ENCODE results near the gene TMEM91.

DNA sequence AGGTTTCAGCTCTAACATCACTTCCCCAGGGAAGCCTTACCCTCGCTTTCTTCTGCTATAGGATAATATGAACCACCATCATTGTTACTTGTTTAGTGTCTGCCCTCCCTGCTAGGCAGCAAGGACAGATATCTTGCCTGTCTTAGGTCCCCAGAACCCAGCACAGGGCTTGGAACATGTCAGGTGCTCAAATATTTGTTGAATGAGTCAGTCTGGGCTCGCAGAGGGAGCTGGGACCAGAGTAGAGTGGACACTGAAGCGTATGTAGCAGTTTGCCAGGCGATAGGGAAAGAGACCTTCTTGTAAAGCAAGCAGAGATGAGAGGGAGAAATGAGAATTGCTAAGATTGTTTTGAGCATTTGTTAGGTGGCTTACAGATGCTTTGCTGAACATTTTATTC is 33.0 kb downstream of the TMEM91 start:
- TF ChIP-seq, protein P1, sequence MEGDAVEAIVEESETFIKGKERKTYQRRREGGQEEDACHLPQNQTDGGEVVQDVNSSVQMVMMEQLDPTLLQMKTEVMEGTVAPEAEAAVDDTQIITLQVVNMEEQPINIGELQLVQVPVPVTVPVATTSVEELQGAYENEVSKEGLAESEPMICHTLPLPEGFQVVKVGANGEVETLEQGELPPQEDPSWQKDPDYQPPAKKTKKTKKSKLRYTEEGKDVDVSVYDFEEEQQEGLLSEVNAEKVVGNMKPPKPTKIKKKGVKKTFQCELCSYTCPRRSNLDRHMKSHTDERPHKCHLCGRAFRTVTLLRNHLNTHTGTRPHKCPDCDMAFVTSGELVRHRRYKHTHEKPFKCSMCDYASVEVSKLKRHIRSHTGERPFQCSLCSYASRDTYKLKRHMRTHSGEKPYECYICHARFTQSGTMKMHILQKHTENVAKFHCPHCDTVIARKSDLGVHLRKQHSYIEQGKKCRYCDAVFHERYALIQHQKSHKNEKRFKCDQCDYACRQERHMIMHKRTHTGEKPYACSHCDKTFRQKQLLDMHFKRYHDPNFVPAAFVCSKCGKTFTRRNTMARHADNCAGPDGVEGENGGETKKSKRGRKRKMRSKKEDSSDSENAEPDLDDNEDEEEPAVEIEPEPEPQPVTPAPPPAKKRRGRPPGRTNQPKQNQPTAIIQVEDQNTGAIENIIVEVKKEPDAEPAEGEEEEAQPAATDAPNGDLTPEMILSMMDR (IDR thresholded peaks at IDR 0.05; ENCODE audit: low read depth, low read length, poor library complexity, severe bottlenecking), result no peak
- TF ChIP-seq EZH2phosphoT487 (IDR thresholded peaks at IDR 0.05; ENCODE audit: borderline replicate concordance, low read length), result no peak
